Mesodermal cell (in vitro differentiated cells): ENCODE results near the gene COL23A1.

ENCODE experiments used
- H3K27ac ChIP-seq: 2 replicates; pipeline ENCODE4 v1.7.0; 2013; ENCODE audit warnings: mild to moderate bottlenecking, low read depth, low read length, moderate library complexity; ENCODE audit not compliant: severe bottlenecking
- H3K36me3 ChIP-seq: 2 replicates; pipeline ENCODE4 v1.7.1; 2013; ENCODE audit warnings: mild to moderate bottlenecking, low read length, moderate library complexity; ENCODE audit not compliant: control insufficient read depth, insufficient read depth
- H3K4me1 ChIP-seq: one replicate; pipeline ENCODE4 v1.7.1; 2013; ENCODE audit warnings: mild to moderate bottlenecking, low read length; ENCODE audit not compliant: insufficient read depth, control insufficient read depth, poor library complexity, severe bottlenecking
- H3K4me3 ChIP-seq: 2 replicates; pipeline ENCODE4 v1.7.0; 2013; ENCODE audit warnings: low read length, control low read depth, mild to moderate bottlenecking; ENCODE audit not compliant: insufficient read depth, poor library complexity, severe bottlenecking; ENCODE audit errors: extremely low read depth
- H3K9me3 ChIP-seq: 2 replicates; pipeline ENCODE4 v1.7.1; 2013; ENCODE audit warnings: mild to moderate bottlenecking, low read length, moderate library complexity; ENCODE audit not compliant: control insufficient read depth
- WGBS, 2 experiments: methylation state at CpG; one replicate each; pipeline ENCODE4 v1.1.5; 2013; ENCODE audit warnings: missing lambda C conversion rate in 2 of 2; ENCODE audit not compliant: insufficient coverage in 2 of 2; 5-methylcytosine and 5-hydroxymethylcytosine counted together

Gene COL23A1

GRCh38 chr5:178622679-178623247 is 32.6 kb upstream of the COL23A1 start:
- WGBS, 2 experiments: 100% methylated on average over 1 to 2 of the region's 4 CpGs
- no peaks in the 10 kb centered on the region for H3K9me3 ChIP-seq
- no peak overlapping the region for H3K4me3 ChIP-seq
- H3K27ac ChIP-seq: no peak overlapping the region
- peaks cover 54% of the 10 kb centered on the region for H3K36me3 ChIP-seq
- H3K4me1 ChIP-seq: no peaks in the 10 kb centered on the region

GRCh38 chr5:178619390-178619789 is 29.2 kb upstream of the COL23A1 start:
- Histone ChIP-seq H3K9me3 (no peaks in the 10 kb centered on the region), H3K4me3 (no peak overlapping the region), H3K4me1 (no peaks in the 10 kb centered on the region), H3K27ac (no peak overlapping the region), H3K36me3 (peaks cover 80% of the 10 kb centered on the region)
- WGBS, 2 experiments: 50% methylated on average over 1 of the region's 1 CpG; no CpG with 5 or more reads in 1 of the 2 experiments

GRCh38 chr5:178612299-178612698 is 22.1 kb upstream of the COL23A1 start:
- H3K36me3 ChIP-seq: peaks cover 86% of the 10 kb centered on the region
- WGBS, 2 experiments: 96% methylated on average over 5 to 6 of the region's 7 CpGs
- H3K9me3 ChIP-seq: no peaks in the 10 kb centered on the region
- H3K4me1 ChIP-seq: no peaks in the 10 kb centered on the region
- no peak overlapping the region for H3K27ac ChIP-seq
- H3K4me3 ChIP-seq: no peak overlapping the region

- Histone ChIP-seq H3K36me3 (peaks cover 88% of the 10 kb centered on the region), H3K4me3 (no peak overlapping the region), H3K9me3 (no peaks in the 10 kb centered on the region), H3K27ac (no peak overlapping the region), H3K4me1 (no peaks in the 10 kb centered on the region)
- 92 to 98% methylated on average over 3 of the region's 3 CpGs for WGBS, 2 experiments
Measured at GRCh38 chr5:178606269-178606668, 16.1 kb upstream of the COL23A1 start.

GRCh38 chr5:178605788-178606187 is 15.6 kb upstream of the COL23A1 start:
- Histone ChIP-seq H3K9me3 (no peaks in the 10 kb centered on the region), H3K4me1 (no peaks in the 10 kb centered on the region), H3K27ac (no peak overlapping the region), H3K4me3 (no peak overlapping the region), H3K36me3 (peaks cover 88% of the 10 kb centered on the region)
- WGBS, 2 experiments: 94% methylated on average over 2 of the region's 3 CpGs; no CpG with 5 or more reads in 1 of the 2 experiments

- no peaks in the 10 kb centered on the region for H3K9me3 ChIP-seq
- H3K4me3 ChIP-seq: no peak overlapping the region
- H3K36me3 ChIP-seq: peaks cover 72% of the 10 kb centered on the region
- WGBS, 2 experiments: no CpG with 5 or more reads among the region's 2 CpGs
- no peaks in the 10 kb centered on the region for H3K4me1 ChIP-seq
- no peak overlapping the region for H3K27ac ChIP-seq
Measured at GRCh38 chr5:178602752-178603151, 12.6 kb upstream of the COL23A1 start.

- H3K9me3 ChIP-seq: peaks cover 28% of the 10 kb centered on the region
- no peaks in the 10 kb centered on the region for H3K4me1 ChIP-seq
- no peak overlapping the region for H3K27ac ChIP-seq
- H3K4me3 ChIP-seq: no peak overlapping the region
- WGBS, 2 experiments: no CpG with 5 or more reads among the region's 2 CpGs
- peaks cover 18% of the 10 kb centered on the region for H3K36me3 ChIP-seq
Measured at GRCh38 chr5:178595750-178596149, 5.6 kb upstream of the COL23A1 start.

GRCh38 chr5:178595150-178595549 is 5.0 kb upstream of the COL23A1 start:
- Histone ChIP-seq H3K27ac (no peak overlapping the region), H3K36me3 (peaks cover 16% of the 10 kb centered on the region), H3K4me1 (no peaks in the 10 kb centered on the region), H3K9me3 (peaks cover 28% of the 10 kb centered on the region), H3K4me3 (no peak overlapping the region)

GRCh38 chr5:178590924-178591423 is 781 bp upstream of the COL23A1 start:
- Histone ChIP-seq H3K4me3 (peak overlapping the region; percentile 48), H3K9me3 (peaks cover 16% of the 10 kb centered on the region), H3K36me3 (no peaks in the 10 kb centered on the region), H3K4me1 (no peaks in the 10 kb centered on the region), H3K27ac (no peak overlapping the region)
- 38 to 46% methylated on average over 6 to 7 of the region's 9 CpGs for WGBS, 2 experiments

GRCh38 chr5:178589180-178590140 is 733 bp downstream of the COL23A1 start:
- 8 to 12% methylated on average over 49 to 61 of the region's 91 CpGs for WGBS, 2 experiments
- Histone ChIP-seq H3K27ac (no peak overlapping the region), H3K9me3 (peaks cover 6% of the 10 kb centered on the region), H3K36me3 (no peaks in the 10 kb centered on the region), H3K4me3 (peak overlapping the region; percentile 48), H3K4me1 (no peaks in the 10 kb centered on the region)

- Histone ChIP-seq H3K9me3 (peaks cover under 1% of the 10 kb centered on the region), H3K27ac (no peak overlapping the region), H3K4me1 (no peaks in the 10 kb centered on the region), H3K4me3 (no peak overlapping the region), H3K36me3 (no peaks in the 10 kb centered on the region)
- WGBS, 2 experiments: 74 to 85% methylated on average over 5 to 8 of the region's 8 CpGs
Measured at GRCh38 chr5:178588769-178589168, 1.4 kb downstream of the COL23A1 start.
